WTC11 (cell line): Measurements from ENCODE around the gene PTPRN2.

Source experiments
- ATF1 ChIP-seq: sonication (generic); formaldehyde crosslinking; IDR thresholded peaks from 2 replicates; pipeline ENCODE4 v1.8.1; 2023; ENCODE audit warnings: mild to moderate bottlenecking, moderate library complexity, missing genetic modification reagents
- ZBTB21 ChIP-seq: sonication (generic); formaldehyde crosslinking; IDR thresholded peaks from 2 replicates; pipeline ENCODE4 v1.8.1; 2023; ENCODE audit warnings: mild to moderate bottlenecking, missing genetic modification reagents, borderline replicate concordance
- ZNF138 ChIP-seq: sonication (generic); formaldehyde crosslinking; conservative IDR thresholded peaks from 2 replicates; pipeline ENCODE4 v1.8.1; 2022; ENCODE audit warnings: mild to moderate bottlenecking, moderate library complexity, missing genetic modification reagents
- ZNF396 ChIP-seq: fragments of 250-450 bp; sonication (Bioruptor Pico); IDR thresholded peaks from 2 replicates; pipeline ENCODE4 v1.8.0; 2021; ENCODE audit warnings: mild to moderate bottlenecking, moderate library complexity, borderline replicate concordance
- TF ChIP-seq, protein P1 (sequence below): sonication (generic); formaldehyde crosslinking; IDR thresholded peaks from 2 replicates; pipeline ENCODE4 v1.8.1; 2023; ENCODE audit warnings: mild to moderate bottlenecking, missing genetic modification reagents
- TF ChIP-seq, protein P2 (sequence below): fragments of 200-600 bp; IDR thresholded peaks from 2 replicates; pipeline ENCODE4 v1.8.0; 2022; ENCODE audit warnings: antibody characterized with exemption
- TF ChIP-seq, protein P3 (sequence below): sonication (generic); formaldehyde crosslinking; IDR thresholded peaks from 2 replicates; pipeline ENCODE4 v1.8.1; 2022; ENCODE audit warnings: mild to moderate bottlenecking, missing genetic modification reagents, moderate library complexity, borderline replicate concordance

DNA sequence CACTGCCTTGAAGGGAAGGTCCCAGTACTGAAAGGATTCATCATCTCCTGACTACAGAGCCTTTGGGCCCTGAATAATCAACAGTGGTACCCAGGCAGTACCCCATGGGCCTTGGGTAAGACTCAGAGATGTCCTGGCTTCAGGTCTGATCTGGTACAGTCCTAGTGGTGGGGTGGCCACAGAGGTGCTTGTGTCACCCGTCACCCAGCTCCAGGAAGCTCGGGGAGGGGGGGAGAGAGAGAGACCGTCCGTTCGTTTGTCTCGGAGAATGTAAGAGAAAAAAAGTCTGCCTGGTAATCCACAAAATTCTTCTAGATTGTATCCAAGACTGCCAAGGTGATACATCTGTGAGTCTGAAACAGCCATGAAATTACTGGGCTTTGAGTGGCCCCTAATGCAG lies 381.3 kb downstream of the PTPRN2 start:
- TF ChIP-seq, protein P1, sequence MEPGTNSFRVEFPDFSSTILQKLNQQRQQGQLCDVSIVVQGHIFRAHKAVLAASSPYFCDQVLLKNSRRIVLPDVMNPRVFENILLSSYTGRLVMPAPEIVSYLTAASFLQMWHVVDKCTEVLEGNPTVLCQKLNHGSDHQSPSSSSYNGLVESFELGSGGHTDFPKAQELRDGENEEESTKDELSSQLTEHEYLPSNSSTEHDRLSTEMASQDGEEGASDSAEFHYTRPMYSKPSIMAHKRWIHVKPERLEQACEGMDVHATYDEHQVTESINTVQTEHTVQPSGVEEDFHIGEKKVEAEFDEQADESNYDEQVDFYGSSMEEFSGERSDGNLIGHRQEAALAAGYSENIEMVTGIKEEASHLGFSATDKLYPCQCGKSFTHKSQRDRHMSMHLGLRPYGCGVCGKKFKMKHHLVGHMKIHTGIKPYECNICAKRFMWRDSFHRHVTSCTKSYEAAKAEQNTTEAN, result no peak
- TF ChIP-seq ZBTB21 (CRISPR knock-in tag) (no peak), ATF1 (CRISPR knock-in tag) (no peak), ZNF138 (CRISPR knock-in tag) (no peak), ZNF396 (no peak)
- TF ChIP-seq, protein P2, sequence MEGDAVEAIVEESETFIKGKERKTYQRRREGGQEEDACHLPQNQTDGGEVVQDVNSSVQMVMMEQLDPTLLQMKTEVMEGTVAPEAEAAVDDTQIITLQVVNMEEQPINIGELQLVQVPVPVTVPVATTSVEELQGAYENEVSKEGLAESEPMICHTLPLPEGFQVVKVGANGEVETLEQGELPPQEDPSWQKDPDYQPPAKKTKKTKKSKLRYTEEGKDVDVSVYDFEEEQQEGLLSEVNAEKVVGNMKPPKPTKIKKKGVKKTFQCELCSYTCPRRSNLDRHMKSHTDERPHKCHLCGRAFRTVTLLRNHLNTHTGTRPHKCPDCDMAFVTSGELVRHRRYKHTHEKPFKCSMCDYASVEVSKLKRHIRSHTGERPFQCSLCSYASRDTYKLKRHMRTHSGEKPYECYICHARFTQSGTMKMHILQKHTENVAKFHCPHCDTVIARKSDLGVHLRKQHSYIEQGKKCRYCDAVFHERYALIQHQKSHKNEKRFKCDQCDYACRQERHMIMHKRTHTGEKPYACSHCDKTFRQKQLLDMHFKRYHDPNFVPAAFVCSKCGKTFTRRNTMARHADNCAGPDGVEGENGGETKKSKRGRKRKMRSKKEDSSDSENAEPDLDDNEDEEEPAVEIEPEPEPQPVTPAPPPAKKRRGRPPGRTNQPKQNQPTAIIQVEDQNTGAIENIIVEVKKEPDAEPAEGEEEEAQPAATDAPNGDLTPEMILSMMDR, result no peak
- TF ChIP-seq, protein P3, sequence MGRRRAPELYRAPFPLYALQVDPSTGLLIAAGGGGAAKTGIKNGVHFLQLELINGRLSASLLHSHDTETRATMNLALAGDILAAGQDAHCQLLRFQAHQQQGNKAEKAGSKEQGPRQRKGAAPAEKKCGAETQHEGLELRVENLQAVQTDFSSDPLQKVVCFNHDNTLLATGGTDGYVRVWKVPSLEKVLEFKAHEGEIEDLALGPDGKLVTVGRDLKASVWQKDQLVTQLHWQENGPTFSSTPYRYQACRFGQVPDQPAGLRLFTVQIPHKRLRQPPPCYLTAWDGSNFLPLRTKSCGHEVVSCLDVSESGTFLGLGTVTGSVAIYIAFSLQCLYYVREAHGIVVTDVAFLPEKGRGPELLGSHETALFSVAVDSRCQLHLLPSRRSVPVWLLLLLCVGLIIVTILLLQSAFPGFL (CRISPR knock-in tag), result no peak
